Osteoblast (primary cell): ENCODE measurements around the gene ZNF366. TPM values are rescaled to one million over a fixed set of nuclear protein-coding genes. Genes with fewer than 3 reads are reported as not detected.
A peak's percentile ranks its signal among the peaks of the same experiment; 100 is the strongest.

Experiments
- DNase-seq: peaks from one replicate; pipeline ENCODE4 v3.0.0; 2011; ENCODE audit warnings: low spot score, mixed read lengths; ENCODE audit not compliant: insufficient read length; ENCODE audit errors: missing footprints
- H2AFZ ChIP-seq: 2 replicates; pipeline ENCODE4 v1.6.0; 2011; ENCODE audit warnings: mild to moderate bottlenecking, low read length
- H3K27ac ChIP-seq: 2 replicates; pipeline ENCODE4 v1.5.1; 2011; ENCODE audit warnings: mild to moderate bottlenecking, low read depth, low read length, moderate library complexity
- H3K27me3 ChIP-seq: 2 replicates; pipeline ENCODE4 v1.6.0; 2012; ENCODE audit warnings: mild to moderate bottlenecking, control low read depth, inconsistent platforms, low read length, moderate library complexity; ENCODE audit not compliant: insufficient read depth
- H3K36me3 ChIP-seq: 2 replicates; pipeline ENCODE4 v1.5.1; 2011; ENCODE audit warnings: mild to moderate bottlenecking, low read length, control low read depth, moderate library complexity; ENCODE audit not compliant: insufficient read depth
- H3K4me1 ChIP-seq: 2 replicates; pipeline ENCODE4 v1.5.1; 2011; ENCODE audit warnings: mild to moderate bottlenecking, low read length, control low read depth, moderate library complexity; ENCODE audit not compliant: insufficient read depth
- H3K4me2 ChIP-seq: 2 replicates; pipeline ENCODE4 v1.6.0; 2011; ENCODE audit warnings: mild to moderate bottlenecking, low read length; ENCODE audit not compliant: insufficient read depth
- H3K4me3 ChIP-seq: fragments of 200-600 bp; sonication (generic); 3 replicates; pipeline ENCODE4 v1.5.1; 2012; ENCODE audit warnings: mild to moderate bottlenecking, low read length, inconsistent platforms; ENCODE audit not compliant: insufficient read depth
- H3K79me2 ChIP-seq: 2 replicates; pipeline ENCODE4 v1.6.0; 2012; ENCODE audit warnings: mild to moderate bottlenecking, low read length, control low read depth, inconsistent platforms; ENCODE audit not compliant: insufficient read depth
- H3K9me3 ChIP-seq: 2 replicates; pipeline ENCODE4 v1.5.1; 2011; ENCODE audit warnings: low read depth, low read length, control low read depth
- H4K20me1 ChIP-seq: 2 replicates; pipeline ENCODE4 v1.6.0; 2012; ENCODE audit warnings: mild to moderate bottlenecking, low read length, control low read depth; ENCODE audit not compliant: insufficient read depth
- total RNA-seq: library from RNA; depleted of rRNA; stranded (reverse); fragments of >200 nt; gene quantifications from 2 replicates; pipeline ENCODE4 v1.2.3, GENCODE V29; 2012
- TF ChIP-seq, protein P1 (sequence below): IDR thresholded peaks from 2 replicates; pipeline ENCODE4 v1.5.1; 2011; ENCODE audit warnings: mild to moderate bottlenecking, low read depth, low read length, moderate library complexity; ENCODE audit errors: extremely low read depth

ZNF366 gene
- total RNA-seq, 1 donor = not detected

DNA sequence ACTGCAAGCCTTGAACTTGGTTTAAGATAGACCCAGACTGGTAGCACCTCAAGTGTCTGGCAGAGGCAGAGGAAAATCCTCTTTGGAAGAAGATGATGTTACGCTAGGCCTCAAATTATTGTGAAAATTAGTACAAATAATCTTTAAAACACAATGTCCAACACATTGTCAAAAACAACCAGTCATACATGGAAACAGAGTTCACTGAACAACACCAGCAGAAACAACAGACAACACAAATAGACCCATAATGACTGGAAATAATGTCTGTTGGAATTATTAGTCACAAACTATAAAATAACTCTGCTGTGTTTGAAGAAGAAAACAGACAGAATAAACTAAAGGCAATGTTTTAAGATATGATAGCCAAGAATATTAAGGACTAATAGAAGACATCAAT, 15.4 kb upstream of the ZNF366 start:
- TF ChIP-seq, protein P1, sequence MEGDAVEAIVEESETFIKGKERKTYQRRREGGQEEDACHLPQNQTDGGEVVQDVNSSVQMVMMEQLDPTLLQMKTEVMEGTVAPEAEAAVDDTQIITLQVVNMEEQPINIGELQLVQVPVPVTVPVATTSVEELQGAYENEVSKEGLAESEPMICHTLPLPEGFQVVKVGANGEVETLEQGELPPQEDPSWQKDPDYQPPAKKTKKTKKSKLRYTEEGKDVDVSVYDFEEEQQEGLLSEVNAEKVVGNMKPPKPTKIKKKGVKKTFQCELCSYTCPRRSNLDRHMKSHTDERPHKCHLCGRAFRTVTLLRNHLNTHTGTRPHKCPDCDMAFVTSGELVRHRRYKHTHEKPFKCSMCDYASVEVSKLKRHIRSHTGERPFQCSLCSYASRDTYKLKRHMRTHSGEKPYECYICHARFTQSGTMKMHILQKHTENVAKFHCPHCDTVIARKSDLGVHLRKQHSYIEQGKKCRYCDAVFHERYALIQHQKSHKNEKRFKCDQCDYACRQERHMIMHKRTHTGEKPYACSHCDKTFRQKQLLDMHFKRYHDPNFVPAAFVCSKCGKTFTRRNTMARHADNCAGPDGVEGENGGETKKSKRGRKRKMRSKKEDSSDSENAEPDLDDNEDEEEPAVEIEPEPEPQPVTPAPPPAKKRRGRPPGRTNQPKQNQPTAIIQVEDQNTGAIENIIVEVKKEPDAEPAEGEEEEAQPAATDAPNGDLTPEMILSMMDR = no peak
- no peak overlapping the region for H3K4me2 ChIP-seq
- no peak for DNase-seq
- no peak overlapping the region for H3K4me3 ChIP-seq
- no peaks in the 10 kb centered on the region for H3K27me3 ChIP-seq
- no peak overlapping the region for H2AFZ ChIP-seq
- H3K79me2 ChIP-seq = no peaks in the 10 kb centered on the region
- no peak overlapping the region for H3K27ac ChIP-seq
- H3K4me1 ChIP-seq = peaks cover 9% of the 10 kb centered on the region
- H3K9me3 ChIP-seq = no peaks in the 10 kb centered on the region
- H3K36me3 ChIP-seq = no peaks in the 10 kb centered on the region
- H4K20me1 ChIP-seq = no peaks in the 10 kb centered on the region

GRCh38 chr5:72519111-72519510, 11.9 kb upstream of the ZNF366 start:
- H3K36me3 ChIP-seq = no peaks in the 10 kb centered on the region
- TF ChIP-seq, protein P1 = no peak
- H3K9me3 ChIP-seq = no peaks in the 10 kb centered on the region
- no peaks in the 10 kb centered on the region for H4K20me1 ChIP-seq
- no peak for DNase-seq
- no peak overlapping the region for H3K27ac ChIP-seq
- no peaks in the 10 kb centered on the region for H3K79me2 ChIP-seq
- H3K4me3 ChIP-seq = no peak overlapping the region
- peaks cover 9% of the 10 kb centered on the region for H3K4me1 ChIP-seq
- peak overlapping the region; percentile 45 for H2AFZ ChIP-seq
- no peaks in the 10 kb centered on the region for H3K27me3 ChIP-seq
- H3K4me2 ChIP-seq = no peak overlapping the region

GRCh38 chr5:72518001-72518683, 10.9 kb upstream of the ZNF366 start:
- H3K4me2 ChIP-seq = no peak overlapping the region
- DNase-seq = no peak
- H3K27me3 ChIP-seq = no peaks in the 10 kb centered on the region
- no peaks in the 10 kb centered on the region for H3K9me3 ChIP-seq
- no peaks in the 10 kb centered on the region for H4K20me1 ChIP-seq
- H3K27ac ChIP-seq = peak overlapping the region; percentile 10
- no peak overlapping the region for H3K4me3 ChIP-seq
- TF ChIP-seq, protein P1 = no peak
- no peaks in the 10 kb centered on the region for H3K36me3 ChIP-seq
- H2AFZ ChIP-seq = peak overlapping the region; percentile 53
- peaks cover 6% of the 10 kb centered on the region for H3K4me1 ChIP-seq
- H3K79me2 ChIP-seq = no peaks in the 10 kb centered on the region

DNA sequence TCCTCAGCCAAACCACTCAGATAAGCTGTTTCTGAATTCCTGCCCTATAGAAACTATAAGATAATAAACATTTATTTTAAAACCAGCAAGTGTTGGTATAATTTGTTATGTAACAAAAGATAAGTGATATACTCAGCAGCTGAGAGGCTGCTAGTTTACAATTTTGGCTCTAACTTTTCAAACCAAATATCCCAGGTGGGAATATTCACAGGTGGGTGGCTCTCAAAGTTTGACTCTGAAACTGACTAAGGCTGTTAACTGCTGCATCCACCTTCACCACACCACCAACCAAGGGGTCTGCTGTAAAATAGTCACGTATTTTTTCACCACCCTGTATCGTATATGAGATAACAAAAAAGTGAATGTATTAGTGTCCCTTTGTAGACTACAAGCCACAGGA, 9.7 kb upstream of the ZNF366 start:
- DNase-seq = no peak
- H3K36me3 ChIP-seq = no peaks in the 10 kb centered on the region
- H3K79me2 ChIP-seq = no peaks in the 10 kb centered on the region
- no peak overlapping the region for H3K4me2 ChIP-seq
- H3K4me3 ChIP-seq = no peak overlapping the region
- H3K27me3 ChIP-seq = no peaks in the 10 kb centered on the region
- peaks cover 9% of the 10 kb centered on the region for H3K4me1 ChIP-seq
- H3K9me3 ChIP-seq = no peaks in the 10 kb centered on the region
- TF ChIP-seq, protein P1 = no peak
- no peak overlapping the region for H3K27ac ChIP-seq
- no peak overlapping the region for H2AFZ ChIP-seq
- no peaks in the 10 kb centered on the region for H4K20me1 ChIP-seq
